ENCODE results near the gene APOA1. TPM values are rescaled to one million over a fixed set of nuclear protein-coding genes. Genes with fewer than 3 reads are reported as not detected.

APOA1 gene
- total and polyA plus RNA-seq, 10 of the 15 experiments (the other 5 are each of a cell fraction or from before 2014, with no cell fraction given) = 0.10 to 2.4 (median 0.24) TPM; not detected in 3

DNA sequence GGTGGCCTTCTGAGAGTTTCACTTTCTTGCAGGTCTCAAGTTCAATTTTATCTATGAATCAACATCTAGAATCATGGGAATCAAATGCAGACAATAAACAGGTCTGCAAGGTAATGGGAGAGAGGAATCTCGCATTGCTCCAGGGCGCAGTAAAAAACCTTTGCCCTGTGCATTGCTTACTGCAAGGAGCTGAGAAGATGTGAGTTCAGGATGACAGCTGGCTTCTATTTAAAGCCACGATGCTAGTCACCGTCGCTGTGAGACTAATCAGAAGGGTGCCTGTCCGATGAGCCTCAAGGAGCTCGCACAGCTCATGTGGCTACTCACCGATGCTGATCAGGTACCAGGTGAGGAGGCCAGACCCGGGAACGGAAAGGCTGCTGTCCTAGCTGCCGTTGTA, 30.2 kb upstream of the APOA1 start:
- WGBS (ENCODE audit: insufficient coverage, insufficient replicate concordance, low lambda C conversion rate, missing lambda C conversion rate) = 97% methylated on average over 11 of the region's 11 CpGs
- in situ Hi-C loops (cut with MboI) (no loop called here), intact Hi-C loops (cut with micrococcal nuclease; ENCODE audit: unreplicated experiment) (no loop called here)
- Histone ChIP-seq H3K79me2 (ENCODE audit: control insufficient read depth, insufficient read depth, low read length) (no peaks in the 10 kb centered on the region), H3K4me2 (ENCODE audit: control insufficient read depth, insufficient read depth) (no peak overlapping the region), H3K9ac (ENCODE audit: control insufficient read depth, insufficient read depth, low read length) (no peak overlapping the region), H3K4me3 (no peak overlapping the region), H4K20me1 (ENCODE audit: control insufficient read depth, insufficient read depth) (no peaks in the 10 kb centered on the region), H3K27me3 (replicated peaks in 1 of 2; ENCODE audit: control insufficient read depth in 2 of 2, insufficient read depth in 2 of 2, low read length in 1 of 2) (no peaks in the 10 kb centered on the region), H3K4me1 (ENCODE audit: control insufficient read depth, insufficient read depth, low read length) (no peaks in the 10 kb centered on the region), H3K9me3 (replicated peaks; ENCODE audit: control insufficient read depth, insufficient read depth, low read length) (no peaks in the 10 kb centered on the region), H3K27ac (ENCODE audit: control insufficient read depth, insufficient read depth) (no peak overlapping the region), H3K36me3 (ENCODE audit: control insufficient read depth in 2 of 2, insufficient read depth in 2 of 2, low read length in 1 of 2) (peaks cover 8 to 17% of the 10 kb centered on the region in 2 experiments), H2AFZ (ENCODE audit: control insufficient read depth, low read depth, low read length) (no peak overlapping the region)
- no peak for ATAC-seq
- RAD21 ChIA-PET (ENCODE audit: unreplicated experiment) = no interaction called here
- POLR2A ChIA-PET = no interaction called here
- DNase-seq (ENCODE audit: low read depth, low spot score) = no peak
- BruUV-seq (replicated peaks) = no TSS peak
- no peak for FAIRE-seq
- SMC1A ChIA-PET (ENCODE audit: uncharacterized antibody, unreplicated experiment) = interaction anchor here (2.4 kb wide), 1 partner anchor 12 kb away, joined by 7 read pairs; no protein-coding TSS in a partner anchor
- CTCF ChIA-PET = interaction anchor here (1.2 to 1.5 kb wide), 3 partner anchors 13 to 313 kb away, joined by 3 to 4 read pairs (median 3); partner anchors contain the start of gene APOA5
- TF ChIP-seq SP1 (IDR thresholded peaks at IDR 0.05; ENCODE audit: low read depth, low read length) (no peak), YBX1 (IDR thresholded peaks at IDR 0.05) (no peak), RAD21 (IDR thresholded peaks at IDR 0.05; ENCODE audit: insufficient read depth, low read depth, low read length) (no peak), BMI1 (IDR thresholded peaks at IDR 0.05; ENCODE audit: borderline replicate concordance) (no peak), STAT3 (IDR thresholded peaks at IDR 0.05; ENCODE audit: low read depth, low read length) (no peak), MYC (IDR thresholded peaks at IDR 0.05; ENCODE audit: insufficient read depth, insufficient read length, insufficient replicate concordance, low read length, severe bottlenecking) (no peak), NR2C2 (IDR thresholded peaks at IDR 0.05; ENCODE audit: borderline replicate concordance, control insufficient read depth, insufficient read length, low read depth) (no peak), CHD1 (IDR thresholded peaks at IDR 0.05; ENCODE audit: low read depth, low read length) (no peak), RBBP5 (conservative IDR thresholded peaks at IDR 0.05) (no peak), ASH2L (IDR thresholded peaks at IDR 0.05; ENCODE audit: borderline replicate concordance, low read depth) (no peak)
- TF ChIP-seq, protein P1, sequence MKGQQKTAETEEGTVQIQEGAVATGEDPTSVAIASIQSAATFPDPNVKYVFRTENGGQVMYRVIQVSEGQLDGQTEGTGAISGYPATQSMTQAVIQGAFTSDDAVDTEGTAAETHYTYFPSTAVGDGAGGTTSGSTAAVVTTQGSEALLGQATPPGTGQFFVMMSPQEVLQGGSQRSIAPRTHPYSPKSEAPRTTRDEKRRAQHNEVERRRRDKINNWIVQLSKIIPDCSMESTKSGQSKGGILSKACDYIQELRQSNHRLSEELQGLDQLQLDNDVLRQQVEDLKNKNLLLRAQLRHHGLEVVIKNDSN (IDR thresholded peaks at IDR 0.05; ENCODE audit: borderline replicate concordance, extremely low read length, insufficient read depth, low read depth, low read length) = no peak
- TF ChIP-seq, protein P2, sequence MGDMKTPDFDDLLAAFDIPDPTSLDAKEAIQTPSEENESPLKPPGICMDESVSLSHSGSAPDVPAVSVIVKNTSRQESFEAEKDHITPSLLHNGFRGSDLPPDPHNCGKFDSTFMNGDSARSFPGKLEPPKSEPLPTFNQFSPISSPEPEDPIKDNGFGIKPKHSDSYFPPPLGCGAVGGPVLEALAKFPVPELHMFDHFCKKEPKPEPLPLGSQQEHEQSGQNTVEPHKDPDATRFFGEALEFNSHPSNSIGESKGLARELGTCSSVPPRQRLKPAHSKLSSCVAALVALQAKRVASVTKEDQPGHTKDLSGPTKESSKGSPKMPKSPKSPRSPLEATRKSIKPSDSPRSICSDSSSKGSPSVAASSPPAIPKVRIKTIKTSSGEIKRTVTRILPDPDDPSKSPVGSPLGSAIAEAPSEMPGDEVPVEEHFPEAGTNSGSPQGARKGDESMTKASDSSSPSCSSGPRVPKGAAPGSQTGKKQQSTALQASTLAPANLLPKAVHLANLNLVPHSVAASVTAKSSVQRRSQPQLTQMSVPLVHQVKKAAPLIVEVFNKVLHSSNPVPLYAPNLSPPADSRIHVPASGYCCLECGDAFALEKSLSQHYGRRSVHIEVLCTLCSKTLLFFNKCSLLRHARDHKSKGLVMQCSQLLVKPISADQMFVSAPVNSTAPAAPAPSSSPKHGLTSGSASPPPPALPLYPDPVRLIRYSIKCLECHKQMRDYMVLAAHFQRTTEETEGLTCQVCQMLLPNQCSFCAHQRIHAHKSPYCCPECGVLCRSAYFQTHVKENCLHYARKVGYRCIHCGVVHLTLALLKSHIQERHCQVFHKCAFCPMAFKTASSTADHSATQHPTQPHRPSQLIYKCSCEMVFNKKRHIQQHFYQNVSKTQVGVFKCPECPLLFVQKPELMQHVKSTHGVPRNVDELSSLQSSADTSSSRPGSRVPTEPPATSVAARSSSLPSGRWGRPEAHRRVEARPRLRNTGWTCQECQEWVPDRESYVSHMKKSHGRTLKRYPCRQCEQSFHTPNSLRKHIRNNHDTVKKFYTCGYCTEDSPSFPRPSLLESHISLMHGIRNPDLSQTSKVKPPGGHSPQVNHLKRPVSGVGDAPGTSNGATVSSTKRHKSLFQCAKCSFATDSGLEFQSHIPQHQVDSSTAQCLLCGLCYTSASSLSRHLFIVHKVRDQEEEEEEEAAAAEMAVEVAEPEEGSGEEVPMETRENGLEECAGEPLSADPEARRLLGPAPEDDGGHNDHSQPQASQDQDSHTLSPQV (IDR thresholded peaks at IDR 0.05) = no peak
- TF ChIP-seq, protein P3, sequence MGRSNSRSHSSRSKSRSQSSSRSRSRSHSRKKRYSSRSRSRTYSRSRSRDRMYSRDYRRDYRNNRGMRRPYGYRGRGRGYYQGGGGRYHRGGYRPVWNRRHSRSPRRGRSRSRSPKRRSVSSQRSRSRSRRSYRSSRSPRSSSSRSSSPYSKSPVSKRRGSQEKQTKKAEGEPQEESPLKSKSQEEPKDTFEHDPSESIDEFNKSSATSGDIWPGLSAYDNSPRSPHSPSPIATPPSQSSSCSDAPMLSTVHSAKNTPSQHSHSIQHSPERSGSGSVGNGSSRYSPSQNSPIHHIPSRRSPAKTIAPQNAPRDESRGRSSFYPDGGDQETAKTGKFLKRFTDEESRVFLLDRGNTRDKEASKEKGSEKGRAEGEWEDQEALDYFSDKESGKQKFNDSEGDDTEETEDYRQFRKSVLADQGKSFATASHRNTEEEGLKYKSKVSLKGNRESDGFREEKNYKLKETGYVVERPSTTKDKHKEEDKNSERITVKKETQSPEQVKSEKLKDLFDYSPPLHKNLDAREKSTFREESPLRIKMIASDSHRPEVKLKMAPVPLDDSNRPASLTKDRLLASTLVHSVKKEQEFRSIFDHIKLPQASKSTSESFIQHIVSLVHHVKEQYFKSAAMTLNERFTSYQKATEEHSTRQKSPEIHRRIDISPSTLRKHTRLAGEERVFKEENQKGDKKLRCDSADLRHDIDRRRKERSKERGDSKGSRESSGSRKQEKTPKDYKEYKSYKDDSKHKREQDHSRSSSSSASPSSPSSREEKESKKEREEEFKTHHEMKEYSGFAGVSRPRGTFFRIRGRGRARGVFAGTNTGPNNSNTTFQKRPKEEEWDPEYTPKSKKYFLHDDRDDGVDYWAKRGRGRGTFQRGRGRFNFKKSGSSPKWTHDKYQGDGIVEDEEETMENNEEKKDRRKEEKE (IDR thresholded peaks at IDR 0.05) = no peak
- TF ChIP-seq, protein P4, sequence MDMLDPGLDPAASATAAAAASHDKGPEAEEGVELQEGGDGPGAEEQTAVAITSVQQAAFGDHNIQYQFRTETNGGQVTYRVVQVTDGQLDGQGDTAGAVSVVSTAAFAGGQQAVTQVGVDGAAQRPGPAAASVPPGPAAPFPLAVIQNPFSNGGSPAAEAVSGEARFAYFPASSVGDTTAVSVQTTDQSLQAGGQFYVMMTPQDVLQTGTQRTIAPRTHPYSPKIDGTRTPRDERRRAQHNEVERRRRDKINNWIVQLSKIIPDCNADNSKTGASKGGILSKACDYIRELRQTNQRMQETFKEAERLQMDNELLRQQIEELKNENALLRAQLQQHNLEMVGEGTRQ (IDR thresholded peaks at IDR 0.05; ENCODE audit: borderline replicate concordance, low read depth, low read length) = no peak
- TF ChIP-seq, protein P5, sequence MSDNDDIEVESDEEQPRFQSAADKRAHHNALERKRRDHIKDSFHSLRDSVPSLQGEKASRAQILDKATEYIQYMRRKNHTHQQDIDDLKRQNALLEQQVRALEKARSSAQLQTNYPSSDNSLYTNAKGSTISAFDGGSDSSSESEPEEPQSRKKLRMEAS (IDR thresholded peaks at IDR 0.05; ENCODE audit: low read depth, low read length) = no peak
